ENCODE results near the gene KSR2.

Gene KSR2

DNA sequence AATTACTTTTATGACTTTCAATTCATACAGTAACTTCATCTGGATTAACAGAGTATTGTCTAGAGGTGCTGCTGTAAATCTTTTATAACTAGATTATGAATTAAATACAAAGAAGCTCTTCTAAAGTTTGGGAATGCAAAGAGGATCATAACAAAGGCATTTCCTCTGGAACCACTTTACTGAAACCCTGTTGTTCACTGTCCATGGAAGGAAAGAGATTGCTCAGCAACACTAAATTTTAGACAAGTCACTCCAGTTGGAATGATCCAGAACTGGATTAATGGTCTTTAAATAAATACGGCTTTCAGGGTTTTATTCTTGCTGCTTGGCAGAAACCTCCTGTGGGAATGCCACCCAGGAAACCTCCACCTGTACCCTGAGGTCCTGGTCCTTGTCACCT lies 250.6 kb downstream of the KSR2 start:
- DNase-seq = no peak
- intact Hi-C loops (cut with DNase I) = no loop called here

DNA sequence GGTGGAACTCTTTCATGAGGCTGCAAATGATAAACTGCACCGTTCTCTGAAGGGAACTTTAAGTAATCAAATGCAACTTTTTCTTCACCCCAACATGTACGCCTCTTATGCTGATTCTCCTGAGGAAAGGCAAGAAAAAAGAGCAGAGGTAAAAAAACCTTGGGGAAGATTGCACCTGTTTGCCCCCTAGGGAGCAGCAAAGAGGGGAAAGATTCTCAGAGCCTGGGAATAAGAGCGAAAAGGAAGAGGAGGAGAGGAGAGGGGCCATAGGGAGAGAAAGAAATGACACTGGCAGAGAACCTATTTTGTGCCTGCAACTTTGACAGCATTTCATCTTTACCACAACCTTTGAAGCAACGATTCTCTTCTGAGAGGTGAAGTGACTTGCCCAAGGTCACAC lies 254.6 kb downstream of the KSR2 start:
- intact Hi-C loops (cut with DNase I) = no loop called here
- DNase-seq = no peak

DNA sequence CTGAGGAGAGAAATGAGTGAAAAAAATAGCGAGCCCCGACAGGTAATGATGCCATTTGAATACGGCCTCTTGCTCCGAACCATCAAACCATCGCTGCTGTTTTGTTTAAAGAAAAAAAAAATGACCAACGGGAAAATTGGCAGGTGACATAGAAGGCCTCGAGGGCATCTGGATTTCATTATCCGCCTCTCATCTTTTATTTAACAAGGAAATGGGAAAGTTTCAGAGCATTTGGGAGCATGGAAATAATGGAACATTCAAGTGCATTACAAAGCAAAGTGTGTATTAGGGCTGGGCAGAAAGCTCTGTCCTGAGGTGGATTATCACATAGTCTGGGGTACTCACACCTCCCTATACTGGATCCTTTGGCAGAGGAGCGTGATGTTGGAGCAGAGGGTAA lies 258.7 kb downstream of the KSR2 start:
- DNase-seq = no peak
- intact Hi-C loops (cut with DNase I) = no loop called here

DNA sequence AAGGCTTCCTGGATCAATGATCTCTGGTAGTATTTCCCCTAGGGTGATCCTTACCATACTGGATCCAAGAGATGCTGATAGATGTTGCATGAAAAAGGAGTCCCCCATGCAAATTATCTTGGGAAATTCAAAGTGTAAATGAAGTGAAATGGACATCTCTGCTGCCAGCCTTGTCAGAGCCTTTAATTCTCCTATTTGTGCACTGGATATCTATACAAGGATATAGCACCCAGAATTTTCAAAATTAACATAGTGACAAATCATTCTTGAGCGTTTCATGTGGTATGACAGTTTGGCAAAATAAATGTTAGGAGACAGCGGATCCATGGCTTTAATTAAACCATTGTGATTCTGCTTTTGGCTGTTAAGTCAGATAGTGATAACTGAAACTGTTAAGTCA lies 260.9 kb downstream of the KSR2 start:
- intact Hi-C loops (cut with DNase I) = no loop called here
- no peak for DNase-seq

DNA sequence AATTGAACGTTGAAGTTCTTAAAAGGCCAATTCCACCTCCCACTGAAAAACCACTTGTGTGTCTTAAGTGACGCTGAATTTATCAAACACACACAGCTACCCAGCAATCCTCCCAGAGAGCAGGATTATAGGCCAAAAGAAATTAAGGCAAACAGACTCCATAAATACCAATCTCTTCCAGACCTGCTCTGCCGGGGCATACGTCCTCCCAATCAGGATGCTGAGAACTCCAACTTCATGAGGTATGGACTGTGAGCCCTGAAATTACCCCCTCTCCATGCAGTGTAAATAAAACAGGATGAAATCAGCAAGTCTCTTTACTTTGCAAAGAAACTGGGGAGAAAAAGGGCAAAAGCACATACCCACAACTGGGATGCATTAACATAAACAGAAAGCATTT lies 265.2 kb downstream of the KSR2 start:
- intact Hi-C loops (cut with DNase I) = no loop called here
- DNase-seq = no peak

DNA sequence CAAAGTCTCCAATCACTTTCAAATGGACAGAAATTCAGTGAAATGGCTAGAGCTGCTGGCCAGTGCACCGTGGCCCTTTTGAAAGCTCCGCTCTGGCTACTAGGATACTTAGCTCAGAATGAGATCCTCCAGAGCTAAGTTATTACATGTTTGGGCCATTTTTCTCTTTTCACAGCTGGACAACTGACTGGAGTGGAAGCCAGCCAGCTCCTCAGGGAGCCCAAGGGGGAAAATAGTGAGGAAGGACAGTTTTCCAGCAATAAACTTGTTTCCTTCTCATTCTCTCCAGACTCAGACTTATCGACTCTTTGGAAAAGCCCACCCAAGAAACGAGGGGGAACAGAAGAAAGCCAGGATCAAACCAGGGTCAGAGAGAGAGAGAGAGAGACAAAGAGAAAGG lies 266.0 kb downstream of the KSR2 start:
- intact Hi-C loops (cut with DNase I) = no loop called here
- DNase-seq = no peak

DNA sequence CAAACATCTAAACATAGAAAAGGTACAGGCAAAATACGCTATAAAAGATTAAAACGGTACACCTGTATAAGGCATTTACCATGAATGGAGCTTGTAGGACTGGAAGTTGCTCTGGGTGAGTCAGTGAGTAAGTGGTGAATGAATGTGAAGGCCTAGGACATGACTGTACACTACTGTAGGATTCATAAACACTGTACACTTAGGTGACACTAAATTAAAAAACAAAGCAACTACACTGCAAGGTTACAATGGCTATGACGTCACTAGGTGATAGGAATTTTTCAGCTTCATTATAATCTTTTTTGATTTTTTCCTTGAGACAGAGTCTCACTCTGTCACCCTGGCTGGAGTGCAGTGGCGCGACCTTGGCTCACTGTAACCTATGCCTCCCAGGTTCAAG lies 269.2 kb downstream of the KSR2 start:
- no peak for DNase-seq
- intact Hi-C loops (cut with DNase I) = no loop called here

DNA sequence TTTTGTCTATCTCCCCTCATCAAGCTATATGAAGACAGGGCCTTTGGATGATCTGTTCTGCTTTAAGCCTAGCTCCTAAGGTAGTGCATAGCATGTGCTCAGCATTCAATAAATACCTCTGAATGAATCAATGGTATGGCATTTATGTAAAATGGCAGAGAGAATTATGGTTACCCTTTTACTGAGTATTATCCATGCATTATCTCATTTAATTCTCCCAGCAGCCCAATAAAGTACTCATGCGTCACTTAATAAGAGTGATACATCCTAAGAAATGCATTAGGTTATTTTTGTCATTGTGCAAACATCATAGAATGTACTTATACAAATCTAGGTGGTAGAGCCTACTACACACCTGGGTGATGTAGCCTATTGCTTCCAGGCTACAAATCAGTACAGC lies 269.7 kb downstream of the KSR2 start:
- no peak for DNase-seq
- intact Hi-C loops (cut with DNase I) = no loop called here

DNA sequence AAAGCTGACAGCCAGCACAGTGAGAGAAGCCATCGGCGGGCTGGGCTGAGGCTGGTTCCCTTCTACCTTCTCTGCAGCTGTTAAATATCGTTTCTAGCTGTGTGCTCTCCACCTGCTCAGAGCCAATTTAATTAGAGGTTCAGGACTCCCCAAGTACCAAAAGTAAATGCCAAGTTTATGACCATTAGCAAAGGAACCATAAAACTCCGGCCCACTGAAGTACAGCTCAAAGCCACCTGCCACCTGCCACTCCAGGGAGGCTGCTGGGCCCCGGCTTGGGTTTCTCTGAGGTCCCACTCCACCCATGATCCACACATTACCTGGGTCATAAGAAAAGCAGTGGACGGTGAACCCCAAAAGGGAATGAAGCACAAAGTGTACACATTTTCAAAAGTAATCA lies 272.8 kb downstream of the KSR2 start:
- intact Hi-C loops (cut with DNase I) = no loop called here
- no peak for DNase-seq

DNA sequence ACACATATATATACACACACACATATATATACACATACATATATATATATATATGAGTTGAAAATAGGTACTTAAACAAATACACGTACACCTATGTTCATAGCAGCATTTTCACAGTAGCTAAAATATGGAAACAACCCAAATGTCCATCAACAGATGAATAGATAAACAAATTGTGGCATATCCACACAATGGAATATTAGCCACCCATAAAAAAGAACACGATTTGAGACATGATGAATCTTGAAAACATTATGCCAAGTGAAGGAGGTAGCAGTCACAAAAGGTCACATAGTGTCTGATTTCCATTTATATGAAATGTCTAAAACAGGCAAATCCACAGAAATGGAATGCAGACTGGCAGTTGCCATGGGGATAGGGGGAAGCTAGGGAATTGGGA lies 276.3 kb downstream of the KSR2 start:
- intact Hi-C loops (cut with DNase I) = no loop called here
- no peak for DNase-seq

DNA sequence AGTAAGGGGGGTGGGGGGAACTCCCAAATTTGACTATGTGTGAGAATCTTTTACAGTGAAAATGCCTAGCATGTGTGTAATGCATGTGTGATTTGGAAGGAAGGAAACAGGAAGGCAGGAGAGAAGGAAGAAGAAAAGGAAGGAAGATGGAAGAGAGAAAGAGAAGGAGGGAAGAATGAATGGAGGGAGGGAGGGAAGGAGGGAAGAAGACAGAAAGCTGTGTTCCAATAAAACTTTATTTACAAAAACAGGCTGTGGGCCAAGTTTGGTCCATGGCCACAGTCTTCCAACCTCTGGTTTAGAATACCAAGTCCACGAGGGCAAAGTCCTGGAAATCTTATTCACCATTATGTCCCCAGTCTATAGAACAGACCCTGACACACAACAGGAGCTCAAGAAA lies 278.9 kb downstream of the KSR2 start:
- DNase-seq = no peak
- intact Hi-C loops (cut with DNase I) = no loop called here

DNA sequence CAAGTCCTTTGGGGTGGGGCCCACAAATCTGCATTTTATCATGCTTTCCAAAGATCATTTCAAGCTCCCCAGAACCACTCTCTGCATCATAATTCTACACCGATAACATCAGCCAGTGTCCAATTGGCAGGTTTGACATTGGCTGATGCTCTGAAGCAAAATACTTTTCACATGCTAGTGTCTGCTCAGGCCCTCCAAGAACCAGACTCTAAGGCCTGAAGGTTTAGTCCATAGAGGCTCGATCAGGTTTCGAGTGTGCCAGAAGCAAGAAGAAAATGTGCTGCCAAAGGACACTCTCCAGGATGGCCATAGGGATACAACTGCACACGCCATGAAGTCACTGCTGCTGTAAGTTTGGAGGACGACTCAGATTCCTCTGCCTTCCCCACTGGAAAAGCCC lies 280.3 kb downstream of the KSR2 start:
- intact Hi-C loops (cut with DNase I) = no loop called here
- no peak for DNase-seq

DNA sequence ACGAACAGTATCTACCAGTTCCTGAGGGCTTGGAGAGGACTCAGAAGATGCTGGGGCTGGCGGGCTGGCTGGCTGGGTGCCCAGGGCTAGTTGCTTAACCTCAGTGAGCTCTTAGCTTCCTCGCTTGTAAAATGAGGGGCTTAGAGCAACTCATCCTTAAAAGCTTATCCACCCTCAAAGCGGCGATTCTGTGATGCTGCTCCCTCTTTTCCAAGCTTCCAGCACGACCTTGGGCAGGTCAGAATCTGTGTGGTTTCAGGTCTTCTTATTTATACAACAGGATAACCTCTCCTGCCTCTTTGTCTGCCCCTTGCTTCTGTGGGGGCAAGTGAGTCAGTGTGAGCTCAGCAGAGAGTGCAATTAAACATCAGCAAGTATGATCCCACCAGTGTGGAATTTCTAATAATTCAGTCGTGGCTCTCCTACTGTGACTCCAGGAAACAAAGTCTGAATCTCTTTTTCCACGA lies 281.8 kb downstream of the KSR2 start:
- peak in 2 of 10 donors; percentile 15 to 77 for DNase-seq
- intact Hi-C loops (cut with DNase I) = no loop called here

DNA sequence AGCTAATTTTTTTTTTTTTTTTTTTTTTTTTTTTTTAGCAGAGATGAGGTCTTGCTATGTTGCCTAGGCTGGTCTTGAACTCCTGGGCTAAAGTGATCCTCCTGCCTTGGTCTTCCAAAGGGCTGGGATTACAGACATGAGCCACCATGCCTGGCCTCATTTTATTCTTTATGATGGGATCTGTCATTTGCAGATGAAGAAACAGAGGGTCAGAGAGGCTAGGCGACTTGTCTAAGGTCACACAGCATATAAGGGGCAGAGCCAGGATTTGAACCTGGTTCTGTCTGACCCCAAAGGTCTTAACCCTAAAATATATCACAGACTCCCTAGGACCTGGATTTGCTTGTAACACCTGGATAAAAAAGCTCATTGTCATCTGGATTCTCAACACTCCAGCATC lies 282.6 kb downstream of the KSR2 start:
- DNase-seq = no peak
- intact Hi-C loops (cut with DNase I) = no loop called here

DNA sequence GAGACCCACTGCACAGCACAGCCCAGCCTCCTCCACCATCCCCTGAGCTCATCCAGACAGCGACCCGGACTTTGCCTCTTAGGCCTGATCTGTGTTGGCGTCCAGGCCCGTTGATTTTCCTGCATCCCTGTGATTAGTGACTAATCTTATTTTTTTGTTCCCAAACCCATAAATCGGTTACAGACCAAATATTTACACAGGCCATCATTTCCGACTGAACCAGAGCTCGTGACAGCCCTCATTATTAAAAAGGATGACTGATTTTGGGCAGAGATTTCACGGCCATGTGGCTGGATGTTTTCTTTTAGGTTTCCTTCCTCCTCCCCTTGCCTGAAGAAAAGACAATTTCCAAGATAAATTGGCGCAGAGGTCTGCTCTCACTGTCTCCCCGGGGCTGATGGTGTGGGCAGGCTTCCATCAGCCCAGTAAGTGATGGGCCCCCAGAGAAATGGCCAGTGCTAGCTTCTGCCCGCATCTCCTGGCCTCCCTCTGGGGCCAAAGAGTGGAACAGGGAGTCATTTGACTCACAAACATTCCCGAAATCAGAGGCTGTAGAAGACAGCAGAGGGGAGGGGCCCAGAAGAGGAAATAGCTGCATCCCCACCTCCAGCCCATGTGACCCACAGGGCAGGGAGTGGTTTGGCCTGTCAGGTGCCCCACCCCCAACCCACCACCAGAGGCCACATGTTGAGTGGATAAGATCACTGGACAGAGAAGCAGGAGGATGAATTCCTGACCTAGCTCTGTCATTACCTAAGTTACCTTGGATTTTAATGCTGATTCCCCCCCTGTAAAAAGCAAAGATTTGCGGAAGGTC lies 283.5 kb downstream of the KSR2 start:
- intact Hi-C loops (cut with DNase I) = no loop called here
- no peak for DNase-seq

DNA sequence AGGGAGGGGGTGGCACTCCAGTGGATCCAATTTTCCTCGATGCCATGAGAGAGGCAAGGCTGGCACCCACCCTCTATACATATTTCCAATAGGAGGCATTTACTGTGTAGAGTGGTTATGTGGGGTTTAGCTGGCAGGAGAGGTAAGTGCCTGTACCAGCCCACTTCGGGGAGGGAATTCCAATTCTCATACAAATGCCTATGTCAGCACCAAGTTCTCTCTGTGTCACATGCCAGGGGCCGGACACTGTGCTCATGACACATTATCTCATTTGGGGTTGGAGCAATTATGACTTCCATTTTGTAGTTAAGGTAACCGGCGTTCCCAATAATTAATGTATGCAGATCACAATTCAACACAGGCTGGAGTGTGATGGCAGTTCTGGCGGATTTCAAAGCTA lies 284.3 kb downstream of the KSR2 start:
- intact Hi-C loops (cut with DNase I) = no loop called here
- no peak for DNase-seq

DNA sequence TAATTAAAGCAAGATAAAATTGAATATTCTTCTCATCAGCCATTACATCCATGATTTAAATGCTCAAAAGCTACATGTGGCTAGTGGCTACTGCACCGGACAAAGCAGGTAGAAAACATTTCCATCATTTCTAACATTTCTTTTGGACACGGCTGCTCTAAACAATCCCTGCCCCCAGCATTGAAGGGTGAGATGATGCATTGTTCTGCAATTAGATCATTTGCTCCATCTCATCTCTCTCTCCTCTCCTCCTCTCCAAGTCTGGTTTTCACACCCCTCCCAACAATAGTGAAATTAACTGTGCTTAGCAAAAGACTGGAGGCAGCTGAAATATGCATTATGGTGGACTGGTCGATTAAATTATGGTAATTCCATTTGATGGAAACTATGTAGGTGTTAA lies 288.5 kb downstream of the KSR2 start:
- DNase-seq = no peak
- intact Hi-C loops (cut with DNase I) = no loop called here

DNA sequence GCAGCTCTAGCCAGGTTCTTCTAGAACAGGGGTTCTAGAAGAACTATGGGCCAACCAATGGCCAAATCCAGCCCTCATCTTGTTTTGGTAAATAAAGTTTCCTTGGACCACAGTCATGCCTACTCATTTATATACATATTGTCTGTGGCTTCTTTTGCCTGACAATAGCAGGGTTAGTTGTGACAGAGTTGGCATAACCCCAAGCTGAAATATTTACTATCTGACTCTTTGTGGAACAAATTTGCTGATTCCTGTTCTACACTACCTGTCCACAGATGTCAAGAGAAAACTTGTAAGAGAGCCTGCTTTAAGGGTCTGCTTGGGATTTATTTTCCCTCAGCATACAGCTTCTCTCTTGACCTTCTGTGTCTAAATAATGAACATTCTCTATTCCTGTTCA lies 289.0 kb downstream of the KSR2 start:
- intact Hi-C loops (cut with DNase I) = no loop called here
- no peak for DNase-seq

DNA sequence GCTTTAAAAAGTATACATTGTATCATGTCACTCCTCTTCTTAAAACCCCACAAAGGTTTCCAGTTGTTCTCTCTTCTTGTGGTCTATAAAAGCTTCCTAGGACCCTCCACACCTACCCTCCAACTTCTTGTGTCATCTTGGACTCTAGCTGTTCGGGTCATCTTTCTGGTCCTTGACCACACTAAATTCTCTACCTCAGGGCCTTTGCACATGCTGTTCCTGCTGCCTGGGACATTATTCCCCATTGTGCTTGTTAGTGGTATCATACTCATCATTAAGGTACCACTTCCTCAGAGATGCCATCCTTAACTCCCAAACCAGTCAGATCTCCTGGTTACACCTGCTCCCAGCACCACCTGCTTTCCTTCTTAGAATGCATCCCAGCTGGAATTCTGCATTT lies 294.0 kb downstream of the KSR2 start:
- intact Hi-C loops (cut with DNase I) = no loop called here

DNA sequence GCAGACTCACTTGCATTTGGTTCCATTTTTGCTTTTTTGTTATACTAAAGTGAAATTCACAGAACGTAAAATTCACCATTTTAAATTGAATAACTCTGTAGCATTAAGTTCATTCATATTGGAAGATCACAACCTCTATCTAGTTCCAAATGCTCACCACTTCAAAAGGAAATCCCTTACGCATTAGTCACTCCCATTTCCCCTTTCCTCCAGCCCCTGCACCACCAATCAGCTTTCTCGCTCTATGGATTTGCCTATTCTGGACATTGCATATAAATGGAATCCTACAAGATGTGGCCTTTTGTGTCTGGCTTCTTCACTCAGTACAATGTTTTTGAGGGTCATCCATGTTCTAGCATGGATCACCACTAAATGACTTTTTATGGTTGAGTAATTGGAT lies 294.5 kb downstream of the KSR2 start:
- no peak for DNase-seq
- intact Hi-C loops (cut with DNase I) = no loop called here

More for the DNA sequence above, 294.0 kb downstream of the KSR2 start:
- DNase-seq = no peak

DNA sequence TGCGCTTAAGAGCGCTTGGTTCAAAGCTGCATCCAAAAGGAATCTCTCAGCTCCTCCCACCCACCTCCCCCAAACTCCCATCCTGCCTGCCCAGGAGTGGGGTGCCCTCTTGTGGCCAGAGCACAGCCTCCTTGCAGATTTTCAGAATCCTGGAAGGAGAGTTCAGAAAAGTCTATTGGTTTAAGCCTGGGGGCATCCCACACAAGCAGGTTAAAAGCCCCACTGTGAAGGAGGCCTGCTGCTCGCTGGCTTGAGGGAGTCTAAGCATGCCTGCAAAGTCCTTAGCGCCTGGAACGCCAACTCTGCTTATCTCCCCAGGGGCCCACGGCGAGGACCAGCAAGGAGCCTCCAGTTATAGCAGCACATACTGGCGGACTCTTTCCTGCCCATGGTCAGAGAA lies 297.1 kb downstream of the KSR2 start:
- intact Hi-C loops (cut with DNase I) = no loop called here
- no peak for DNase-seq

DNA sequence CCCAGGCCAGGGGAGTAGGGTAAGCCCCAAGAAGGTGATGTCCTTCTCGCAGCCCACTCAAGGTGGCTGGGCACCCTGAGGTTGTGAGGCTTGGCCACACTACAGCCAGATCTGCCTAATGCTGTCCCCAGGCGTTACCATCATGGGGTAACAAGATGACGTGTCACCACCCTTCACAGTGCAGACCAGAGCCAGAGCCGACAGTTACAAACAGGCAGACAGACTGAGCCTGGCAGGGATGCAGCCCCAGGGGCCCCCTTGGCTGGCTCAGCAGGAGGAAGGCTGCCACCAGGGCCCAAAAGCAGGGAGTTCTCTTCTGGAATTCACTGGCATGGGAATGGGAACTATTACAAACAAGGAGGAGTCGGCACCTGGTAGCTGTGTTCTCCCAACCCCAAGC lies 304.6 kb downstream of the KSR2 start:
- intact Hi-C loops (cut with DNase I) = no loop called here
- DNase-seq = no peak

Measured in posterior cingulate gyrus (tissue), 11 donors.